AG08396 (cell line): ENCODE measurements around the gene DCHS1.

Experiments used
- DNase-seq: peaks from one replicate; pipeline ENCODE4 v3.0.0; 2012; ENCODE audit warnings: low spot score, mixed read lengths

Gene DCHS1

GRCh38 chr11:6627762-6628241 is 27.8 kb downstream of the DCHS1 start:
- DNase-seq, result no peak

DNA sequence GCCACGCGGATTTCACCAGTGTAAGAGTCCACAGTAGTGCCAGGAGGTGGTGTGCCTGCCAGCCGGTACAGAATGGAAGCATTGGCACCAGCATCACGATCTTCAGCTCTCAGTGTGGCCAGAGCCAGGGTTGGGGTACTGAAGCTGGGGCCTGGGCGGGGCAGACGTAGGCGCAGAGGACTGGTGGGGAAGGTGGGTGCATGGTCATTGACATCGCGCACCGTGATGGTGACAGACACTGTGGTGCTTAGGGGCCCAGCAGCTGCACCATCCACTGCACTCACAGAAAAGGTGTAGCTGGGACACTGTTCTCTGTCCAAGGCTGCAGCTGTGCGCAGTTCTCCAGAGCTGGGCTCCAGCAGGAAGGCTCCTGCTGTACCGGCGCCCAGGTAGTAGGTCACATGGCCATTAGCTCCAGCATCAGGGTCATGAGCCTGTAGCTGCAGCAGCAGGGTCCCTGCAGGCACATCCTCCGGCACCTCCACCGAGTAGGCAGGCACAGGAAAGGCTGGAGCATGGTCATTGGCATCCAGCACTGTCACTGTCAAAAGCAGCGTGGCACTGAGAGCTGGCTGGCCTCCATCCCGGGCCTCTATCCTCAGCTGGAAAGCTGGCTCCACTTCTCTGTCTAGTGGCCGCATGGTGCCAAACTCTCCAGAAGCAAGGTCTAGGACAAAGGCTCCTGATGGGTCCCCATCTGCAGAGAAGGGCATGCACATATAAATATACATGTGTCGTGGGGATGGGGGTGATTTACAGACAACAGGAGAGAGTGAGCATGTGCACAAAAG is 28.4 kb downstream of the DCHS1 start:
- no peak for DNase-seq

DNA sequence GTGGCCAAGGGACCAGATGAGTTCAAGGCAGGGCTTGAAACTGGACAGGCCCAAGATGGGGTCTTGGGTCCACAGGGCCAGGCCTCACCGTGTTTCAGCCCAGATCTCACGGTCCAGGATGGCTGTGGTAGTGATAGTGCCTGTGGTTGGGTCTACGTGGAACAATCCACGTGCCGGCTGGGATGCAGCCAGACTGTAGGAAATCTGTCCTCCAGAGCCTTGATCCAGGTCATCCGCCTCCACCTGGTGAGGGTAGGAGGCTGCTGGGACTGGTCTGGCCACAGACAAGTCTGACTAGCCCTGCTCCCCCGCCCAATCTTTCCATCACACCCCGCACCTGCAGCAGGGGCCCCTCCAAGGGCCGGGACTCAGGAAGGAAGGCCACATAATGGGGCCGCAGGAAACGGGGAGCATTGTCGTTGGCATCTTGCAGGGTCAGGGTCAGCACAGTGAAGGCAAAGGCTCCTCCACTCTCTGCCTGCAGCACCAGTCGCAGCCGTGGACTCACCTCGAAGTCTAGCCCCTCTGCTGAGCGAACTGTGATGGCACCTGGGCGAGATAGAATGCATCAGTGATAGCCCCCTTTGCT is 29.7 kb downstream of the DCHS1 start:
- no peak for DNase-seq

DNA sequence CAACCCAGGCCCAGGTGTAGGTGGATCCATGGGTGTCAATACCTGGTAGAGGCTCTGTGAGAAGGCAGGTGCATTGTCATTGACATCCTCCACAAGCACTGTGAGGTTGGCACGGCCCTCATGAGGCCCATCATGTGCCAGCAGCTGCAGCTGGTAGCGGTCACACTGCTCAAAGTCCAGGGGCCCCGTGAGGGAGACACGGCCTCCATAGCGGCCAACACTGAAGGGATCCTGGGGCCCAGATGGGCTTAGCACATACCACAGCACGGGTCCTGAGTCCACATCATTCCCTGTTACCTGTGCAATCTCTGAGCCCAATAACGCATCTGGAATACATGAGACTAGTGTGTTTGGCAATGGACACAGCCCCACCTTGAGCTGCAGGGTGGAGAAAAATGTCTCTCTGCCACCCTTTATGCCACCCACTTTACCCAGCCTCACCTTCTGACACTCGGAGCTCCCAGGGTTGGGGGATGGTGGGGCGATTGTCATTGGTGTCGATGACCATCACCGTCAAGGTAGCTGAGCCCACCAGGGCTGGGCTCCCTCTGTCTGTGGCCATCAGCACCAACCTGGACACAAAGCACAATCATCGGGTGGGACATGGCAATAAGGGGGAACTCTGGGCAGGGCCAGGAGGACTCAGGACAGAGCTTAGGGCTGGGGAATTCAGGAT is 30.3 kb downstream of the DCHS1 start:
- no peak for DNase-seq

DNA sequence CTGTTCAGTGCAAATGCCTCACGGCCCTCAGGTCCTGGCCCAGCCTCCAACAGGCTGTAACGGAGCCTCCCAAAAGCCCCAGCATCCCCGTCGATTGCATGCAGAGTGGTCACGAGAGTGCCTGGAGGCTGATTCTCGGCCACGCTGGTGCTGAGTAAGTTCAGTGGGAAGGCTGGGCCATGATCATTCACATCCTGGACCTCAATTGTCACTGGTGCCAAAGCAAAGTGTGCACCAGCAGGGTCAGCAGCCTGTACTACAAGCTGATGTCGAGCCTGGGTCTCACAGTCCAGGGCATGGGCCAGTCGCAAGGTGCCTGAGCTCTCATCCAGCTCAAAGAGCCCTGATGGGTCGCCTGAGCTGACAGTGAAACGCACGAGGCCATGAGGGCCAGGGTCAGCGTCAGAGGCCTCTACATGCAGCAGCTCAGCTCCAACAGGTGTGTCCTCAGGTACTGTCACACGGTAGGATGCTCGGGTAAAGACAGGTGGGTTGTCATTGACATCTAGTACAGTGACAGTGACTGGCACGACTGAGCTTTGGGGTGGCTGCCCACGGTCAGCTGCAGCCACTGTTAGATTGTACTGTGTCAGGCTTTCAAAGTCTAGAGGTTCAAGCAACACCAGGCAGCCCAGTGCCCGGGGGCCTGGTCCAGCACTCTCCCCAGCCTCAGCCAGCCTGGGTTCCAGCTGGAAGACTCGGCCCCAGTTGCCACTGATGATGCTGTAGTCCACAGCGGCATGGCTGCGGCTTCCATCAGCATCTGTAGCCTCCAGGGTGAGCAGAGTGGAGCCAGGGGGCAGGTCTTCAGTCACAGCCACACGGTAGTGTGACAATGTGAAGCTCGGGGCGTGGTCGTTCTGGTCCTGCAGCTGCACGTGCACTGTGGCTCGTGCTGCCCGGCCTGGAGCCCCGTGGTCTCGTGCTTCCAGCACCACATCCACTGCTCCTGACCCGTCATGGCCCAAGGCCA is 31.9 kb downstream of the DCHS1 start:
- DNase-seq, result no peak

GRCh38 chr11:6622261-6623171 is 33.1 kb downstream of the DCHS1 start:
- no peak for DNase-seq

DNA sequence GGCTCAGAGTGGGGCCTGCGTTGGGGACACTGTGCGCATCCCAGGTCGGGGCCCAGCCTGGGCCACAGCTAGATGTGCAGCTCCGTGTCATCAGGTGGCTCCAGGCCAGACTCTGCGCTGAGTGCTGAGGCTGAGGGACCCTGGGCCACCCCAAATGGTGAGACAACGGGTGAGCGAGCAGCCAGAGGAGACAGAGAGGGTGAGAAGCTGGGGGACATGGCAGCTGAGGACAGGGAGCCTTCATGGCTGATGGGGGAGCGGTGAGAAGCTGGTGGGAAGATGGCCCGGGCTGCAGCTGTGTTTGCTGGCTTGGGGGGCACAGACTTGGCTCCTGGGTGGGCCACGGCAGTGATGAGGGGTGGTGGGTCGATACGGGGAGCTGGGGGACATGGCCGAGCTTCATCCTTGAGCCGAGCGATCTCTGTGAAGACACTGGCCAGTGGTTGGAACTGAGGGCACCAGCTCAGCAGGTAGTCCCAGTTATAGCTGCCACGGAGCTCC is 33.8 kb downstream of the DCHS1 start:
- DNase-seq, result no peak

- no peak for DNase-seq
Measured at GRCh38 chr11:6620636-6621035, 35.0 kb downstream of the DCHS1 start.

GRCh38 chr11:6619004-6619745 is 36.4 kb downstream of the DCHS1 start, which contains the start of gene TPP1:
Gene TPP1, minus strand, starts transcription at chr11:6619422. Its CDS starts 22 bp downstream, at chr11:6619400.
- peak; percentile 97 for DNase-seq

DNA sequence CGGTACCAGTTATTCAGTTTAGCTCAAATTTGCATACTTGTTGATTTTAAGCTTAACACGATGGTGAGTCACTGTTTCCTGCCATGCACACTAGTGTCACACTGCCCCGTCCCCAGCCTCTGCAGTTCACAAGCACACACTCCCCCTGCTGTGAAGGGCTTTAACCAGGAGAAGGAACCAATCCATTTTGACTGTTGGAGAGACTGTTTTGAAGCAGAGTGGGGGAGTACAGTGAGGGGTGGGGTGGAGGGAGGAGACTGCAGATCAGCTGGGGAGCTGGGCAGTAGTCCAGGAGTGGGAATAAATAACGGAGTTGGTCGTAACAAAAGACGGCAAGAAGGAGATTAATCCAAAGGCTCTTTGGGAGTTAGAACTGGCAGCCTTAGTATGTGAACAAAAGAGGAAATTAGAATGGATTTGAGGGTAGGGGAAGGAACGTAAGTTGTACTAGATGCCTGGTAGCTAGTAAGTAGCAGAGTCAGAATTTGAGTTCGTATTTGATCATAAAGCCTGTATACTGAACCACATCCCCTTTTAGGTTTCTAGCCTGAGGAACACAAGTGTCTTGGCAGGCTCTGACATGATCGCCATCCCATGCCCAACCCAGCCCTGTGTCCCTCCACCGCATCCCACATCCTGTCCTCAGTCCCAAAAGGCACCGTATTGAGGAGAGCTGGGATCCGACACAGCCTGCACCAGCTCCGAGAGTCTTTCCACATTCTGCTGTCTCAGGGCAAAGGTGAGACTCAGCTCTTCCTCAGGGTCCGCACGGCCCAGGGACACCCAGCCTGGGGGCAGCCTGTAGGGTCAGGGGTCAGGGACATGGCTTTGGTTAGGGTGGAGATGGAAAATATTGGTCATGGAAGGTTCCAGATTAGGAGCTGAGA is 37.2 kb downstream of the DCHS1 start:
- DNase-seq, result peak; percentile 85

- DNase-seq, result no peak
Measured at GRCh38 chr11:6617315-6617781, 38.3 kb downstream of the DCHS1 start.

GRCh38 chr11:6616596-6617250 is 38.9 kb downstream of the DCHS1 start:
- DNase-seq, result no peak

DNA sequence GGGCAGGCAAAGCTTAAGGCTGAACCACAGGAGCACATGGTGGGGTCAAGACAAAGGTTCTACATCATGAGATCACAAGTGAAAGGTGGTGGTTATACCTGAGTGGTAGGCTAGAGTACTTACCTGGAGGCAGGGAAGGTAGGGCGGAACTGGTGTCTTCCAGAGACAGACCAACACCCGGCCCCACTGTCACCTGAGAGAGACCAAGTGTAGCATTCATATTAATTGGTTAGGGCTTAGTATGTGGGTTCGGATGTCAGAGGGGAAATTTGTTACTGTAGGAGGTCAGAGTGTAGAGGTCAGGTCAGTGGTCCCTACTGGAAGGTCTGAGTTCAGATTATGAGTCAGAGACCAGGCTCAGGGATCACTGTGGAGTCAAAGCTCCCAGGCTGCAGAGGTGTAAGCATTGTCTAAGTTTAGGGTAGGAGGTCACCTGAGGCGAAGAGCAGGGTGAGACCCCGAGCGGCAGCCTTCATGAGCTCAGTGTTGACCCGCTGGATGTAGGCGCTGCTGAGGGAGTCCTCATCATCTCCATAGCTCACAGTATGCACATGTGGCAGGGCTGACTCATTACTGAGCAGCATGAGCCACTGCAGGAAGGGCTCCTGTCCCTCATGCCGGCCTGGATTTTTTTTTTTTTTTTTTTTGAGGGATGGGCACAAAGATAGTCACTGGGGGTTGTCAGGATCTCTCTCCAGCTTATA is 39.6 kb downstream of the DCHS1 start:
- DNase-seq, result no peak

DNA sequence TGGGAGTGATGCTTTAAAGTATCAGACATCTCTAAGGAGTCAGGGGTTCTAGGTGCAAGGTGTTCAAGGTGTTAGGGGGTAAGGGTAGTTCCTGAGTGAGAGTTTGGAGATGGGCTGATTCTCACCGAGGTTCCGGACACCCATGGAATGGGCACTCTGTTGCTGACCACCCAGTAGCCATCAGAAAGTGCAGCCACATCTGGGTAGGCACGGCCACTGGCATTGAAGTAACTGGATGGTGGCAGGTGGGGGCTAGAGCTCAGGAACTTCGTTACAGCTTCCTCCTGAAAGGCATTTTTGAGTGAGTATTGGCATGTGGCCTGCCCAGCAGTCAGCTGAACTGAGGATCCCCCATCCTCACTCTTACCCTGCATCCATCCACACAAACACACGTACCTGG is 40.6 kb downstream of the DCHS1 start:
- DNase-seq, result no peak

GRCh38 chr11:6614446-6614845 is 41.2 kb downstream of the DCHS1 start:
- DNase-seq, result no peak

DNA sequence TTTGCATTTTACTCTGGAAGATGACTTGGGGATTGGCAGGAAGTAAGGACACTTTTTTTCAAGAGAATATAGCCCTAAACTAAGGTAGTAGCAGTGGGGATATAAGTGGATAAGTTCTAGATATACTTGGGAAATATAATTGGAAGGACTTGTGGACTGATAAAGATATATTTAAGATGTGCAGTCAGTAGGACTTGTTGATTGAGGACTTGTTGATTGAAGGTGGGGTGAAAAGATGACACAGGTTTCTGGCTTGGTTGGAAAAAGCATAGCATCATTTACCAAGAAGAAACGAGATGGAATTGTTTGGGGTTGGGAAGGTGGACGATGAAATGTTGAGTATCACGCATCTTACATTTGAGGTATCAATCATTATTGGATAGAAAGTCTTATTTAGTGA is 42.1 kb downstream of the DCHS1 start:
- DNase-seq, result no peak
